Skeletal muscle cell (primary cell): ENCODE results near the gene KCTD5.
"Not testable (repeated sequence)": the region's sequence is repeated elsewhere in the genome, so short reads cannot be mapped to it uniquely, and the experiment has no call there.

Experiments used
- DNase-seq: peaks from one replicate; pipeline ENCODE4 v3.0.0-alpha.2; 2010; ENCODE audit warnings: low read depth
- H3K4me3 ChIP-seq: 2 replicates; pipeline ENCODE4 v1.5.1; 2011; ENCODE audit warnings: low read depth, mild to moderate bottlenecking, control low read depth, low read length, moderate library complexity

KCTD5 gene

GRCh38 chr16:2692251-2692947 is 10.1 kb downstream of the KCTD5 start:
- DNase-seq, result no peak
- no peak overlapping the region for H3K4me3 ChIP-seq

- DNase-seq, result peak; percentile 29
Observed at GRCh38 chr16:2692948-2693651, 10.8 kb downstream of the KCTD5 start.

GRCh38 chr16:2696601-2697250 is 14.4 kb downstream of the KCTD5 start:
- DNase-seq, H3K4me3 ChIP-seq: not testable (repeated sequence)

More at GRCh38 chr16:2692948-2693651, 10.8 kb downstream of the KCTD5 start:
- H3K4me3 ChIP-seq, result no peak overlapping the region

- H3K4me3 ChIP-seq, result no peak overlapping the region
- DNase-seq, result no peak
Observed at GRCh38 chr16:2697401-2697948, 15.2 kb downstream of the KCTD5 start.

GRCh38 chr16:2698103-2698870 is 16.0 kb downstream of the KCTD5 start:
- no peak for DNase-seq
- H3K4me3 ChIP-seq, result no peak overlapping the region

- H3K4me3 ChIP-seq, result no peak overlapping the region
- no peak for DNase-seq
Observed at GRCh38 chr16:2698965-2699750, 16.8 kb downstream of the KCTD5 start.

GRCh38 chr16:2699791-2700600 is 17.7 kb downstream of the KCTD5 start:
- no peak overlapping the region for H3K4me3 ChIP-seq
- DNase-seq, result no peak

GRCh38 chr16:2700786-2701185 is 18.5 kb downstream of the KCTD5 start:
- no peak for DNase-seq
- H3K4me3 ChIP-seq, result no peak overlapping the region

GRCh38 chr16:2701272-2701671 is 18.9 kb downstream of the KCTD5 start:
- H3K4me3 ChIP-seq, result no peak overlapping the region
- no peak for DNase-seq

- H3K4me3 ChIP-seq, result no peak overlapping the region
- no peak for DNase-seq
Observed at GRCh38 chr16:2701713-2702437, 19.6 kb downstream of the KCTD5 start.

GRCh38 chr16:2702438-2702825 is 20.1 kb downstream of the KCTD5 start:
- H3K4me3 ChIP-seq, result no peak overlapping the region
- no peak for DNase-seq

GRCh38 chr16:2702871-2703745 is 20.8 kb downstream of the KCTD5 start:
- DNase-seq, result no peak
- H3K4me3 ChIP-seq, result no peak overlapping the region

- no peak overlapping the region for H3K4me3 ChIP-seq
- DNase-seq, result no peak
Observed at GRCh38 chr16:2704166-2704982, 22.1 kb downstream of the KCTD5 start.

- DNase-seq, result no peak
- H3K4me3 ChIP-seq, result no peak overlapping the region
Observed at GRCh38 chr16:2704983-2705275, 22.6 kb downstream of the KCTD5 start.

- no peak for DNase-seq
- H3K4me3 ChIP-seq, result no peak overlapping the region
Observed at GRCh38 chr16:2705351-2705750, 23.0 kb downstream of the KCTD5 start.

- no peak for DNase-seq
- no peak overlapping the region for H3K4me3 ChIP-seq
Observed at GRCh38 chr16:2706085-2706484, 23.8 kb downstream of the KCTD5 start.
